HFFc6 (cell line): ENCODE data around the gene LRRC4B. TPM values are rescaled to one million over a fixed set of nuclear protein-coding genes. Genes with fewer than 3 reads are reported as not detected.

Source experiments
- DNase-seq: peaks from one replicate; pipeline ENCODE4 v3.0.0-alpha.2; 2018
- H3K27ac Mint-ChIP-seq: 2 replicates; pipeline ENCODE4 v1.8.0; 2020; ENCODE audit warnings: mild to moderate bottlenecking, mixed read lengths
- H3K27me3 Mint-ChIP-seq: 2 replicates; pipeline ENCODE4 v1.8.0; 2021; ENCODE audit warnings: mild to moderate bottlenecking, moderate library complexity, mixed read lengths; ENCODE audit not compliant: insufficient read depth
- H3K36me3 Mint-ChIP-seq: 2 replicates; pipeline ENCODE4 v1.8.0; 2021; ENCODE audit warnings: low read depth, mixed read lengths
- H3K4me1 Mint-ChIP-seq: 2 replicates; pipeline ENCODE4 v1.8.0; 2020; ENCODE audit warnings: low read depth, mixed read lengths
- H3K4me3 Mint-ChIP-seq: 2 replicates; pipeline ENCODE4 v1.8.0; 2020; ENCODE audit warnings: mild to moderate bottlenecking, moderate library complexity, mixed read lengths
- H3K9me3 Mint-ChIP-seq: 2 replicates; pipeline ENCODE4 v1.8.0; 2020; ENCODE audit warnings: mild to moderate bottlenecking, mixed read lengths
- CTCF ChIP-seq: fragments of 200-600 bp; sonication (generic); IDR thresholded peaks from 2 replicates; pipeline ENCODE4 v1.5.0; 2021; ENCODE audit warnings: antibody characterized with exemption, mild to moderate bottlenecking
- total RNA-seq, 6 experiments: library from RNA; stranded (reverse); fragmentation: NEBNext Ultra II Directional; extraction: Animal tissue kit (Norgen Biotek cat#: 25700); gene quantifications; 2 replicates in 1 of 6; 3 replicates in 5 of 6; pipeline ENCODE4 v1.2.3, GENCODE V29; 2021

Gene LRRC4B
- total RNA-seq, 6 experiments from 2014 or later, result 0.07 to 0.14 (median 0.08) TPM

DNA sequence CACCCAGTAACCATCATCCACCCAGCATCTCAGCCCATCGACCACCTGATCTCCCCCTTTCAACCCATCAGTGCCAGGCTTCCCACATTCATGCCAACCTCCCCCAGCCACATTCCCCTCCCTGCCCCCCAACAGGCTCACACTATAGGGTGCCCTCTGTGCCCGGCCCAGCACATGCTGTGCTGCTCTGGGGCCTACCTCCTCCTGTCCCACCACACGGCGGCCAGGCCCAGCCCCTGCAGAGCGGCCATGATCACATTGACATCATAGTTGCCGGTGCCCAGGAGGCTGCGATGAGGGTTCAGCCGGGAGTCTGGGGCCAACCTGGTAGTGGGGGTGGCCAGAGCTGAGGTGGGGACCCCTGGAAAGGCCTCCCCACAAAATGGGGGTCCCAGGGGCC is 60.9 kb downstream of the LRRC4B start:
- Mint-ChIP-seq H3K27me3 (peaks cover 5% of the 10 kb centered on the region), H3K9me3 (no peaks in the 10 kb centered on the region), H3K36me3 (no peaks in the 10 kb centered on the region), H3K27ac (no peak overlapping the region), H3K4me1 (peaks cover 12% of the 10 kb centered on the region), H3K4me3 (no peak overlapping the region)
- no peak for TF ChIP-seq CTCF
- DNase-seq, result no peak

DNA sequence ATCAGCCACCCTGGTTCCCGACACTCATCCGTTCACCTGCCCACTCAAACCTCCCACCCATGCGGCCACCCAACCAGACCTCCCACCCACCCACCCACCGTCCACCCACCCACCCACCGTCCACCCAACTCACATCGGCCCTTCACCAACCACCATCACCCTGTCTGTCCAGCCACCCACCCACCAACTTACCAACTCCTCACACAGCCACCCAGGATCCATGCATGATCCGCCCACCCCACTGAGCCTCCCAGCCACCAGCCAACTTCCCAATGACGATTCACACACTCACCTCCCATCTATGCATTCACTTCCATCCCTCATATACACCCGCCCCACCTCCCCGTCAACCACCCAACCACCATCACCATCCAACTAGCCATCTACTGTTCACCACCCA is 61.5 kb downstream of the LRRC4B start:
- Mint-ChIP-seq H3K4me3 (no peak overlapping the region), H3K27me3 (peaks cover 8% of the 10 kb centered on the region), H3K9me3 (no peaks in the 10 kb centered on the region), H3K36me3 (no peaks in the 10 kb centered on the region), H3K27ac (no peak overlapping the region), H3K4me1 (peaks cover 8% of the 10 kb centered on the region)
- no peak for DNase-seq
- no peak for TF ChIP-seq CTCF

- Mint-ChIP-seq H3K27me3 (peaks cover 5% of the 10 kb centered on the region), H3K27ac (no peak overlapping the region), H3K36me3 (no peaks in the 10 kb centered on the region), H3K4me3 (no peak overlapping the region), H3K4me1 (peaks cover 5% of the 10 kb centered on the region; the same call in 1 of the 2 replicates), H3K9me3 (no peaks in the 10 kb centered on the region)
- no peak for DNase-seq
- TF ChIP-seq CTCF, result no peak
These were observed 62.2 kb downstream of the LRRC4B start for GRCh38 chr19:50505856-50506611.

DNA sequence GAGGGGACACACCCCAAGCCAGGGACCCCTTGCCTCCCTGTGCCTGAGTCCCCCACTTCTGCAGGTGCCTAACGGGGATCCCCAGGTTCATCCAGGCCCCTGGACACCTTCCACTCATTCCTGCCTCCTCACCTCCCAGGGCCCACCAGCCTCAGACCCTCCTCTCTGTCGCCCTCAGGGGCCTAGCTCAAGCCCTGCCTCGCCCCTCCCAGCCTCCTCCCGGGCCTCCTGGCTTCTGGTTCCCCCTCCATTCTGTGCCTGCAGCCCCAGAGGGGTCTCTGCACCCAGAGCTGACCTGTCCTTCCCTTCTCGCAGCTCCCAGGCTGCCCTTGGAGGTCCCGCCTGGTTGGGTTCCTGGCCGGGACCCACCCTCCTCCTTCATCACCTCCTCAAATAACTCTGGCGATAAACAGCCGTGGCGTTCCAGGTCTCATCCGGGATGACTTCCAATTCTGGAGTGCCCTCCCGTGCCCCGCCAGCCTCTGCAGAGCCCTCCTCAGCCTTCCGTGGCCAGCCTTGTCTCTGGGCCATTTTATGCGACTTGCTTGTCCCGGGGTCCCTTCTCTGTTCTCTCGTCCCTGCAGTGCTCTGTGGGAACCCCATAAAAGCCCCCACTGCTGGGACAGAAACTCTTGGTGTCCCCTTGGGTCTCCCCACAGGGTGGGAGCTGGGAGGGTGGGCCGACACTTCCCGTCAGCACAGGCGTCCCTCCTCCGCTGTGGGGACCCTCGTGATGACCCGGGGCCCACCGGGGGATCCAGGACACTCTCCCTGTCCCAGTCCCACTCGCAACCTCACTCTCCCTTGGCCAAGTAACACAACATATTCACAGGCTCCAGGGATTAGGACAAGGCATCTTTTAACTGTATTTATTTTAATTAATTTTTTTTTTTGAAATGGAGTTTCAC is 66.4 kb downstream of the LRRC4B start:
- no peaks in the 10 kb centered on the region for H3K9me3 Mint-ChIP-seq
- H3K27ac Mint-ChIP-seq, result no peak overlapping the region
- TF ChIP-seq CTCF, result no peak
- no peak overlapping the region for H3K4me3 Mint-ChIP-seq
- H3K36me3 Mint-ChIP-seq, result no peaks in the 10 kb centered on the region
- H3K27me3 Mint-ChIP-seq, result peaks cover 4% of the 10 kb centered on the region
- no peaks in the 10 kb centered on the region for H3K4me1 Mint-ChIP-seq
- DNase-seq, result no peak

DNA sequence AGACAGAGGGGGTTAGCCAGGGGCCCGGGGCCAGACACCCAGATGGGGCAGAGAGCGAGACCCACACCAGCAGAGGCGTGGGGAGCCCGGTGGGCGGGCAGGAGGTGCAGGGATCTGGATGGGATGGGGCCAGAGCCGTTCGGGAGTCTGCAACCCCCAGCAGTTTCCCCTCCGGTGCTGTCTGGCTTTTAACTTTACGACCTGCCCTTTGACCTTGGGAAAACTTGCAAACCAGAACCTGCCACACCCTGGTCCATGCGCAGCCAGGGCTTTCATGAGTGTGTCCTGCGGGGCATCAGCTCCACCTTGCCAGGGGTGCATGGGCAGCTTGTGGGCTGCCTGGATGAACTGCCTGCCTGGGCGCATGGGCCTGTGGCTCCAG is 67.1 kb downstream of the LRRC4B start:
- no peak overlapping the region for H3K4me3 Mint-ChIP-seq
- TF ChIP-seq CTCF, result no peak

More for the DNA sequence above, 67.1 kb downstream of the LRRC4B start:
- Mint-ChIP-seq H3K36me3 (no peaks in the 10 kb centered on the region), H3K27me3 (peaks cover 4% of the 10 kb centered on the region), H3K27ac (no peak overlapping the region), H3K4me1 (no peaks in the 10 kb centered on the region), H3K9me3 (no peaks in the 10 kb centered on the region)
- DNase-seq, result no peak
